ENCODE measurements around the gene SOX18.

DNA sequence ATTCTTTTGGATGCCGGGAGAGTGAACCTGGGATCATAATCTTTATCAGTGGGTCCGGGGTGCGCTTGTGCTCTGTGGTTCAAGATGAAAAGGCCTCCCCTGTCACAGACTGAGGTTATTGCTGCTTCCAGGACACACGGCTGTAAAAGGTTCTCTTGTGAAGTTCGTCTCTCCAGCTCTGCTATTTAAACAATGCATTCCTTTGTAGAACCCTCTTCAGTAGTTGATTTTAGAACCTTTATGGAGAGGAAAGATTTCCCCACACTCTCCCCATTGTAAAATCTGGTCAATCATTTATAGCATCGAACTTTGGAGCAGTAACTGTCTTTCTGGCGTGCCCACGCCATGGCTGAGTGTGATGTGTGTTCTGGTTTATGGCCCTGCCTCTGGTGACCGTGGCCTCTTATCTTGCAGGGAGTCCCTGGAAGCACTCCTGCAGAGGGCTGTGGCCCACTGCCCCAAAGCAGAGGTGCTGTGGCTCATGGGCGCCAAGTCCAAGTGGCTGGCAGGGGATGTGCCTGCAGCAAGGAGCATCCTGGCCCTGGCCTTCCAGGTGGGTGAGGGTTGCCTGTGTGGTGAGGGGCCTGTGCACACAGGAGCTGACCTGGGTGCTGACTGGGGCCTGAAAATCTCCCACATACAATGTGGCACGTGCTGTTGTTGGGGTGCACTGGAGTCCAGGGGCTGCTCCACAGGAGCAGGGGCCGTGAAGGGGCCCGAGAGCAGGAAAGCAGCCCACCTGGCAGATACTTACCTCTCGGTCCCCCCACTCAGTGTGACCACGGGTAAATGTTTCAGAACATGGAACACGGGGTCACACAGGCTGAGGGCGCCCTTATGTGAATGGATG, 25.1 kb downstream of the SOX18 start:
- TF ChIP-seq SUZ12 (IDR thresholded peaks at IDR 0.05; ENCODE audit: extremely low read depth, insufficient read depth, insufficient read length) (no peak), ZNF274 (IDR thresholded peaks at IDR 0.05; ENCODE audit: low read depth, low read length) (no peak), YY1 (IDR thresholded peaks at IDR 0.05; ENCODE audit: insufficient read depth, insufficient read length) (no peak)

Measured in NT2/D1 (cell line).